ENCODE results near the gene MBD3L4. TPM values are rescaled to one million over a fixed set of nuclear protein-coding genes. Genes with fewer than 3 reads are reported as not detected.

The MBD3L4 gene
- total RNA-seq, 1 donor from 2014 or later: not detected

Other genes starting within 250 kb of the MBD3L4 start
- gene ADGRE1, start 152.6 kb downstream of the MBD3L4 start, total RNA-seq: not detected in 2 replicates
- not detected in 2 replicates for gene MBD3L2B, start 18.7 kb downstream of the MBD3L4 start, total RNA-seq
- not detected in 2 replicates for gene MBD3L5, start 9.6 kb downstream of the MBD3L4 start, total RNA-seq
- gene MBD3L2, start 9.1 kb upstream of the MBD3L4 start, total RNA-seq: not detected in 2 replicates
- gene MBD3L3, start 18.5 kb upstream of the MBD3L4 start, total RNA-seq: not detected in 2 replicates
- 10.0 and 17.5 TPM in 2 replicates for gene ZNF557, start 29.5 kb upstream of the MBD3L4 start, total RNA-seq

Measured in lung microvascular endothelial cell (primary cell).